ENCODE measurements around the gene PTPRM.
"Not testable (repeated sequence)": the region's sequence is repeated elsewhere in the genome, so short reads cannot be mapped to it uniquely, and the experiment has no call there.

The PTPRM gene

GRCh38 chr18:7729868-7730267, 162.8 kb downstream of the PTPRM start:
- no peak for DNase-seq

GRCh38 chr18:7730682-7731081, 163.6 kb downstream of the PTPRM start:
- no peak for DNase-seq

GRCh38 chr18:7733642-7734041, 166.5 kb downstream of the PTPRM start:
- DNase-seq: no peak

GRCh38 chr18:7735196-7735595, 168.1 kb downstream of the PTPRM start:
- no peak for DNase-seq

GRCh38 chr18:7735626-7736175, 168.6 kb downstream of the PTPRM start:
- no peak for DNase-seq

- DNase-seq: not testable (repeated sequence)
These were observed 169.4 kb downstream of the PTPRM start for GRCh38 chr18:7736526-7736925.

GRCh38 chr18:7737550-7737949, 170.4 kb downstream of the PTPRM start:
- no peak for DNase-seq

- DNase-seq: no peak
These were observed 173.7 kb downstream of the PTPRM start for GRCh38 chr18:7740821-7741220.

GRCh38 chr18:7741640-7742039, 174.5 kb downstream of the PTPRM start:
- DNase-seq: no peak

- DNase-seq: no peak
These were observed 175.1 kb downstream of the PTPRM start for GRCh38 chr18:7742224-7742623.

GRCh38 chr18:7743256-7743655, 176.1 kb downstream of the PTPRM start:
- DNase-seq: no peak

GRCh38 chr18:7746106-7746505, 179.0 kb downstream of the PTPRM start:
- DNase-seq: no peak

- DNase-seq: no peak
These were observed 181.3 kb downstream of the PTPRM start for GRCh38 chr18:7748251-7749007.

GRCh38 chr18:7749008-7749405, 181.9 kb downstream of the PTPRM start:
- DNase-seq: no peak

- DNase-seq: no peak
These were observed 182.4 kb downstream of the PTPRM start for GRCh38 chr18:7749510-7749981.

- no peak for DNase-seq
These were observed 183.1 kb downstream of the PTPRM start for GRCh38 chr18:7750095-7750663.

GRCh38 chr18:7750966-7751365, 183.8 kb downstream of the PTPRM start:
- no peak for DNase-seq

GRCh38 chr18:7754258-7754657, 187.1 kb downstream of the PTPRM start:
- no peak for DNase-seq

- DNase-seq: no peak
These were observed 187.6 kb downstream of the PTPRM start for GRCh38 chr18:7754725-7755181.

- DNase-seq: no peak
These were observed 188.8 kb downstream of the PTPRM start for GRCh38 chr18:7755753-7756475.

- no peak for DNase-seq
These were observed 190.1 kb downstream of the PTPRM start for GRCh38 chr18:7757175-7757574.

GRCh38 chr18:7758764-7759163, 191.6 kb downstream of the PTPRM start:
- no peak for DNase-seq

Measured in stimulated activated CD8-positive, alpha-beta memory T cell treated with anti-CD3 and anti-CD28 coated beads, Interleukin-4, amount 100 ng/mL, for 48 hours (primary cell).